CD4-positive, alpha-beta T cell treated with Interleukin-17A for 1 hour (primary cell): ENCODE results near the gene MECR.
"Not testable (repeated sequence)": the region's sequence is repeated elsewhere in the genome, so short reads cannot be mapped to it uniquely, and the experiment has no call there.

ENCODE experiments used
- DNase-seq: peaks from one replicate; pipeline ENCODE4 v3.0.0-alpha.2; 2020

Gene MECR

DNA sequence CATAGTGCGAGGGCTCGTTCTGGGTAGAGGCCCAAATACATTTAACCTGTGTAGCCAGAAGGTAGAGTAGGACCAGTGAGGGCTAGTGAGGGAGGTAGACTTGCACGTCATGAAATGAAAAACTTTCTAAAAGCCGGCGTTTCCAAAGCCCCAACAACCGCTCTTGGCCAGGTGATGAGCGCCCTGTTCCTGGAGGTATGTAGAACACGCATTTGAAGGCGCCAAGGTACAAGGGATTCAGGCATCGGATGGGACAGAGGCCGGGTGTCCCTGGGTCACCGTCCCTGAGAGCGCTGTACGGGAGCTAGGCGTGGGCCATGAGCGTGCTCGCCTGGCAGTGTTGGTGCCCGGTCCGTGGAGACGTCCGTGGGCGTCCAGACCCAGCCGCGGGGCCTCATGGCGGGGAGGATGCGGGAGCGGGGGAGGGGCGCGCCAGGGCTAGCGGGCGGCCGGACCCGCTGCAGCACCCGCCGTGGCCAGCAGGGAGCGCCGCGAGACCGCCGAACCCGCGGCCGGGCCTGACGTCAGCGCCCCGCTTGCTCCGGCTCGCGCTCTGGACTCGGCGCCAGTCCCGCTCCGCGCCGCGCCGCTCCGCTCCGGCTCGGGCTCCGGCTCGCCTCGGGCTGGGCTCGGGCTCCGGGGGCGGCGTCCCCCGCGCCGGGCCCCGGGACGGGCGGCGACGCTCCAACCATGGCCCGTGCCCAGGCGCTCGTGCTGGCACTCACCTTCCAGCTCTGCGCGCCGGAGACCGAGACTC is 5.4 kb upstream of the MECR start, which contains the start of gene PTPRU:
Gene PTPRU, plus strand, starts transcription at position 568 of the 757 bp plus-strand sequence. Its CDS starts 123 bp downstream, at position 691.
- peak; percentile 78 for DNase-seq

DNA sequence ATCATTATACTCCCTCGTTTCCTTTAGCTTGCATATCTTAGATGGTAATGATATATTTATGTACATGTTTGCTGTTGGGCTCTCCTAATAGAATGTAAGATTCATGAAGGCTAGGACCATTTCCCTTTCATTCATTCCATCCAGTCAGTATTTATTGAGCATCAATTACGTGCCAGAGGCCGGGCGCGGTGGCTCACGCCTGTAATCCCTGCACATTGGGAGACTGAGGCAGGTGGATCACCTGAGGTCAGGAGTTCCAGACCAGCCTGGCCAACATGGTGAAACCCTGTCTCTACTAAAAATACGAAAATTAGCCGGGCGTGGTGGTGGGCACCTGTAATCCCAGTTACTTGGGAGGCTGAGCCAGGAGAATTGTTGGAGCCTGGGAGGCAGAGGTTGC is 4.1 kb upstream of the MECR start:
- not testable (repeated sequence) for DNase-seq

DNA sequence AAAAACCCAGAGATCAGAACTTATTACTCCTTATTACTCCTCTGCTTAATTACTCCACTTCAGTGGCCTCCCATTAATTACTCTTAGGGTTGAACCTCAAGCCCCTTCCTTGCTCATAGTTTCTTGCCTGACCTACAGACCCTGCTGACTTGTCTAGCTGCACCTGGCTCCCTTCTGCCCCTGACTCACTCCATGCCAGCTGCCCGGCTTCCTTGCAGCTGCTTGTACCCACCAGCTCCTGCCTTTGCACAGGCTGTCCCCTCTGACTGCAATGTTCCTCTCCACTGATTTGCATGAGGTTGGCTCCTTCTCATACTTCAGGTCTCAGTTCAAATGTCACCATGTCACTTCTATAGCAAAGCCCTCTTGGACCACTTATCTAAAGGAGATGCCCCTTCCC is 3.7 kb upstream of the MECR start:
- DNase-seq = no peak

DNA sequence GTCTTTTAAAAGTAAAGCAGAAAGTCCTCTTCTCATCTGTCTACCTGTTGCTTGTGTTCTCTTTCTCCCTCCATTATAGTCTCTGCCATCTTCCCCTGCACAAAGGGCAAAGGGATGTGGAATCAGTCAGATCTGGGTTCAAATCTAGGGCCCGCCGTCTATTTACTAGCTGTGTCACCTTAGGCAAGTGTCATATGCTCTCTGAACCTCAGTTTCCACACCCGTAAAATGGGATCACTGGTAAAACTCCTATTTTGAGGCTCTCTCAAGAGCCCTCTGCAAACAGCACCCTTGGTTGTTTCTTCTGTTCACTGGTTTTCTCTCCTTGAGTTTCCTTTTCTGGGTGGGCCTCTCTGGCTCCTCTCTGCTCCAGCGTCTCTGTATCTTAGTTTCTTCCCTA is 3.0 kb upstream of the MECR start:
- DNase-seq = no peak

DNA sequence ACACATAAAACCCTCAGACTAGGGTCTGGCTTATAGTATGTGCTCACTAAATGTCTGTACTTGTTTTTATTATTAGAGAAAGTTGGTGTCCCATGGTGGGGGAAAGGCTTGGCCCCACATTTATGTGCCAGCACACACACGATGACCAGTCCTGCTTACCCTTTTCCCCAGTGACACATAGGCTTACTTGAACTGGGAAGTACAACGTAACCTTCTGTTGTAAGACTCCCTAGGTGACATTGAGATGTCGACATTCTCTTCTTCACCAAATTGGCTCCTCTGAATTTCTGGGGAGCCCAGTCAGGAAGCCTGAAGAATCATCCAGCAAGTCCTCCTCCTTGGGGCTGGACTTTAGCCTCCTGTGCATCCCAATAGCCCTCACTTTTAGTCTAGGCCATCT is 1.7 kb upstream of the MECR start:
- DNase-seq = no peak

DNA sequence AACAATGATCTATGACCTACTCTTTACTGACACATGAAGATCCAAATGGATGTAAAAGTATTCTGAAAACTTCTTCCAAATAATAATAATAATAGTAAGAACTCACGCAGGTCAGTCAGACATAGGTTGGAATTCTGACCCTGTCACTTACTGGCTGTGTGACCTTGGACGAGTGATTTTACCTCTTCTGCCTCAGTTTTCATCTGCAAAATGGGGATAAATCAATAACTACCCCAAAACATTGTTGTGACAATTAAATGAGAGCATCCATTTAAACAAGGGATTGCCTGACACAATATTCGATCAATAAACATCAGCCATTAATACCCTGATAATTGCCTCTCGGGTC is 556 bp downstream of the MECR start:
- no peak for DNase-seq

DNA sequence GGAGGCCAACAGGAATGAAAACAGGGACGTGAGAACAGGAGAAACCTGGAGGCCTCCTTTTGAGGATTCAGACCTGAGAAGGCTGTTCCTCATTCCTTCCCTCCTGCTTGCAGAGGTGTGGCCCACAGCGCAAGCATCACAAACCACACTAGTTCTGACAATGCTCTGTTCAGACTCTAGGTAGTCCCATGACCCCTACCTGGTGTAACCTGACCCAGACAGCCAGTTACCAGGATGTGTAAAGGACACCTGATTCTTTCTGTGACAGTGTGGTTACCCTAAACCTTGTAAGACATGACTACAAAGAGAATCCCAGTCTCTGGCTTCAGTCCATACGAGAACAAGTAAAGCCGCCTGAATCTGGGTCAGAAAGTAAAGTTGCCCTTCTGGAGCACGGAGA is 3.2 kb downstream of the MECR start:
- no peak for DNase-seq

DNA sequence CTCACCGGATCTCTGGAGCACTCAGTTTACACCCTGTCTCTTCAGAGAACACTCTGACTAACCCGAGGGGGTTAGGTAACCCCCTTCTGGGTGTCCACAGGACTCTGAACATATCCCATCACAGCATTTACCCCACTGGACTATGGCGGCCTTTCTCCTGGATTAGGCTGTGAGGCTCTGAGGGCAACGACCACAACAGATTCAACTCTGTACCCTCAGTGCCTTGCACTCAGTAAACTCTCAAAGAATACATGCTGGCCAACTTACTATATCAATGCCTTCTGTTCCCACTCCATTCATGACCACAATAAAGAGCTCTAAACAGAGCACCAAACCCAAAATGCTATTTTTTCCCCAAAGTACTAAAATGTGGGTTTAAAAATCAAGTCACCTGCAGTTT is 5.4 kb downstream of the MECR start:
- DNase-seq = no peak

DNA sequence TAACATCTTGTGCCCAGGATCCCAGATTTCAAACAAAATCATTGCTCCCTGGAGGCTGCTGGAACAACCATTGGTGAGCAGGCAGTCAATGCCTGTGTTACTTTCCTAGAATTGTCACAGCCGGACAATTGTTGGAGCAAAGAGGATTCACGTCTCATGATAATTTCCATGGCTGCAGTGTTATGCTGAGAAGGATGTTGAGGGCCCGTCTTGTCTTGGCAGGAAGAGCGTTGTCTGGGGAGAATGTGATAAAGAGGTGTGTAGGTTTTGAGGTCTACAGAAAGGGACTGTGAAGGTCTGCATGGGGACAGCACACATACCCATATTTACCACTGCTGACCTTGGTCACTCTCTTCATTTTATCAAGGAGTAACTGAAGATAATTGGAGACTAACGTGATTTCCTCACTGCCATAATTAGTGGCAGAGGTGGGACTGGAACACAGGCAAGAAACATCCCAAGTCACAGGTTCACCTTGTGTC is 6.3 kb downstream of the MECR start:
- DNase-seq = no peak

DNA sequence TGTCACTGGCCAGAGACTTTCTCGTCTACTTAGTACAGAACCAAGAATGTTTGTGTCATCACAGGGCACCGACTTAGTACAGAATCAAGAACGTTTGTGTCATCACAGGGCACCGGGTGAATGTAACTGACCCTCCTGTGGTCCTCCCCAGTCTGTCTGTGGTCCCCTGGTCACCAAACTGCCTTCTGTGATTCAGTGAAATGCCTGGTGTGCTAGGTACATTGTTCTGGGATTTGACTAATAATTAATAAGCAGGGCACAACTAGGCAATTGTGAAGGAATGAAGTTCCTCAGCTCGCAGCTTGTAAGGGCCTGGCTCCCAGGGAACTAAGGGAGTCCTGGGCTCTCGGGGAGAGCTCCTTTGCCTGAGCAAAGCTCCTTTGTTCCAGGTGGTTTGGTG is 7.2 kb downstream of the MECR start:
- DNase-seq = no peak

DNA sequence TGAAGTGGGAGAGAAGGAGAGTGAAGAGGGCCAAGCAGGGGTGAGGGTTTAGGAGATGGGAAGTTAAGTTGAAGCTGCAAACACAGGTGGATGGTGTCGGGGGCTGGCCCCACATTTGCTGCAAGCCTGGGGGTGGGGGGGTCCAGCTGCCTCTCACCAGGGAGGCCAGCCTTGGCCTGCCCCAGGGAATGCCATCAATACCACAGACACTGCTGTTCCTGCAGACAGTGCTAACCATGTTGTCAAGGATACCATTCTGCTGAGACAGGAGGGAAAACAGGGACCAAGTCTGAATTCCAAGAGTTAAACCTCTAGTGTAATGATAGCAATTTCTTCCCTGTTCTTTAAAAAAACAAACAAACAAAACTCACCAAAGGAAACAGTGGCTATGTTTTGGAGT is 8.0 kb downstream of the MECR start:
- no peak for DNase-seq

DNA sequence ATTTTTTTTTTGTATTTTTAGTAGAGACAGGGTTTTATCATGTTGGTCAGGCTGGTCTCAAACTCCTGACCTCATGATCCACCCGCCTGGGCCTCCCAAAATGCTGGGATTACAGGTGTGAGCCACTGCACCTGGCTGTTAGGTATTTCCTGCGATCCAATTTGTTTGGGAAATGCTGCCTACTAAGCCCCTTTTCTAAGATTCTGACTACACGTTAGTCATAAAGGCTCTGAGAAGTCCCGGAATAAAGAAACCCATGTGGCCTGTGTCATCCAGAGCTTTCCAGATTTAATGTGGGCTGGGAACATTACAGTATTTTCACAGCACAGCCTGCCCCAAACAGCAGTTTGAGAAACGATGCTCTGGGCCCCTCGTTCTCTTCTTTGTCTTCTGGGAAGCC is 8.5 kb downstream of the MECR start:
- DNase-seq = not testable (repeated sequence)

DNA sequence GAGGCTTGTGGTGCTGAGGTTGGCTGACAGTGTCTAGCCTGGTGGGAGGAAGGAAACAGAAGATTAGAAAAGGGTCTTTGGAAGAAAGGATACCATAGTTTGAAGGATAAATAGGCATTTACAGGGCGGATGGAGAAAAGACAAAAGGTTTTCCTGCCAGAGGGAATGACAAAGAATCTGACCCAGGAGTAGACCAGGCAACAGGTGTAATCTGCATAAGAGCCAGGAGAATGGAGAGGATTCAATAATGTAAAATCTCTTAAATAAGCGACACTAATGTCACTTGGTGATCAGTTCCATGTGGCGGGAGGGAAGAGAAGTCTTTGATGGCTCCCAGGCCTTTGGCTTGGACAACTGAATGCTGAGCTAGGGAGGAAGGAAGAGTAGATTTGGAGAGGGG is 9.4 kb downstream of the MECR start:
- no peak for DNase-seq

DNA sequence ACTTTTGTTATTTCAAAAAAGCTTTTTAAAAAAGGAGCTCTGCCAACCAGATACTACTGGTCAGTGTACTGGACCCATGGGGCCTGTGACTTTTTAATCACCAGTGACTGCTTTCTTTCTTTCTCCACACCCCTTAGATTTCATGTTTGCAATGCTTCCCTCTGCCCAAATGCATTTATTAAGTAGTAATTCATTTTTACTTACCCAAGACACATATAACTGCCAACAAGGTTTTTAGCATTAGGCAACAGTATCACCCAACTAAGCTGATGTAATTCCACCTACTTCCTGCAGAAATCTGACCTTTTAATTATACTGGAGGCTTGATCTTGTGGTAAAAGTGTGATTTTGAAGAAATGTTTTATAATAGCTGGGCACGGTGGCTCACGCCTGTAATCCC is 12.5 kb downstream of the MECR start:
- no peak for DNase-seq

DNA sequence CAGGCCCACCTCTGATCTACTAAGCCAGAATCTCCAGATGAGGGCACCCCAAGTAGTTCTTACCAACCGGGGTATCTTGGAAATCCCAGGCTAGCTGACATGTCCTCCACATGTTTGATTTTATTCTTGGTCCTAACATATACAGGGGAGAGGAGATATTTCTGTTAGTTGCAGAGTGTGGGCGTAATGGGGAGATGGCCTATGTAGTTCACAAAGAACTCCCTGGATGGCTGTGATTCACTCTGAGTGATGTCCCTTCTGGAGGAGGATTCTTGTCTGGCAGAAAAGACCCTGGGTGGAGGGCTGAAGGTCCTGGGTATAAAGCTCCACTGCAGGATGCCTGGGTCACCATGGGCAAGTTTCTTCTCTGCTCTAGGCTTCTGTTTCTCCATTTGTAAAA is 13.1 kb downstream of the MECR start:
- DNase-seq = no peak

DNA sequence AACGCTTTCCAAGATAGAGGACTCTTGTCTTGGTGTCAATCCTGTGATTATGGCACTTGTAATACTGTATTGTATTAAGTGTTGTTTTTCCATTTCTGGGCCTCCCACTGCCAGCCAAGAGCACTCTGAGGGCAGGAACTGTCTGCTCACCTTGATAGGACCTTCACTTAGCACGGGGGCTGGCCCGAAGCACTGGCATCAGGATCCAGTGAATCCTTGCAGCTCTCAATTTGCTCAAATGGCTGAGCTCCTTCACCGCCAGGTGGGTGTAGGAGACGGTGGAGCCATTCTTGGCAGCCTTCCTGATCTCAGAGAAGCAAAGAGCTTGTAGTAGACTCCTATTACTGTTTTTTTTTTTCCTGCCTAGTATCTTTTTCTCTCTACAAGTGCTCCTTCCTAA is 17.7 kb downstream of the MECR start:
- no peak for DNase-seq

DNA sequence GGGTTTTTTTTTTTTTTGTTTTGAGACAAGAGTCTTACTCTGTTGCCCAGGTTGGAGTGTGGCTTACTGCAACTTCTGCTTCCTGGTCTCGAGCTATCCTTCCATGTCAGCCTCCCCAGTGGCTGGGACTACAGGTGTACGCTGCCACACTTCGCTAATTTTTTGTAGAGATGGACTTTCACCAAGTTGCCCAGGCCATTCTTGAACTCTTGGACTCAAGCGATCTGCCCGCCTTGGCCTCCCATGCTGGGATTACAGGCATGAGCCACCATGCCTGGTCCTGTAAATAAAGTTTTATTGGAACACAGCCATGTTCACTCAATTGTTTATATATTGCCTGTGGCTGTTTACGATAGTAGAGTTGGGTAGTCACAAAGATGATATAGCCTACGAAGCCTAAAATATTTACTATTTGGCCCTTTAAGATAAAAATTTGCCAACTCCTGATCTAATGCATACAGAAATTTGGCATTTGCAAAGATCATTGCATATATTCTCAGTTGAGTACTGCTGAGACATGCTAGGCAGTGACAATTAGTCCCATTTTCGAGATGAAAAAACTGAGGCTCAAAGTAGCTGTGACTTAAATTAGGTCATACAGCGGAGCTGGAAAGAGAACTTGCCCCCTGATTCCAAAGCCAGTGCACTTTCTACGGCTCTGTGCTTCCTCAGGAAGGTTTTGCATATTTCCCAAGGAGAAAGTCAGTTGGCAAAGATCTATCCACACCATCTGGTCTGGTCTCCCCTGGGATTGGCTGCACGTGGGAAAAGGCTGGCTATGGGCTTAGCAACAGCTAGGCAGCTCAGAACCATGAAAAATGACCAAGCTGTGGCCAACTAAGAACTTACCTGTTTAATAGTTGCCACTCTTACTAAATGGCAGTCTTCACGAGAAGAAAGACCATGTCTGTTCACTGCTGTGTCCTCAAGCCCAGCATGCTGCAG is 19.4 kb downstream of the MECR start:
- DNase-seq = no peak

DNA sequence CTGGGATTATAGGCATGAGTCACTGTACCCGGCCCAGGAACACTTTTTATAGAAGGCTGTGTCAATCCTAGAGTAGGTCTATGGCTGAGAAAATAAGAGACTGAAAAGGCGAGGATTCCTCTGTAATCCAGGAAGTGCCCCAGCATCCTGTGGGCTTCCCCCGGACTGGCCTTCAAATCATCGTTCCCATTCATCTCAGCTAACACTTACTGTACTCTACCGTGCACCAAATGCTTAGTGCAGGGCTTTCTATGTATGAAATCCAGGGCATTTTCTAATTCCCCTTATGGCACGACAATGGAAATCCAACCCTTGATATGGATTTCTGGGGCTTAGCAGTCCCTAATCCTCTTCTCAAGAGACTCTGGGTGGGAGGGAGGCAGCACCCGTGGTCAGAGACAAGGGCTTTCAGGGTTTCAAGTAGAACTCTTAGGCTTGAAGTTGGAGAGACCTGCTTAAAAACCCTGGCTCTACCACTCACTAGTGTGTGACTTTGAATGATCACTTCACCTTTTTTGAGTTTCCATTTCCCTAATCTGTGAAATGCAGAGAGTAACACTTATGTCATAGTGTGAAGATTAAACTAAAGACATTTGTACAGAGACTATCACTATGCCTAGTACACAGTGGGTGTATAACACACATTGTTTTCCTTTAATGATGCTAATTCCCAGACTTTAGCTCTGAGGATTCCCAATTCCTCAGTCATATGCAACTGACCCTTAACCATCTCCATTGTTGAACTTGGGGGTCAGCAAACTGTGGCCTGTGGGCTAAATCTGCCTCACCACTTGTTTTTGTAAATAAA is 20.3 kb downstream of the MECR start:
- no peak for DNase-seq

DNA sequence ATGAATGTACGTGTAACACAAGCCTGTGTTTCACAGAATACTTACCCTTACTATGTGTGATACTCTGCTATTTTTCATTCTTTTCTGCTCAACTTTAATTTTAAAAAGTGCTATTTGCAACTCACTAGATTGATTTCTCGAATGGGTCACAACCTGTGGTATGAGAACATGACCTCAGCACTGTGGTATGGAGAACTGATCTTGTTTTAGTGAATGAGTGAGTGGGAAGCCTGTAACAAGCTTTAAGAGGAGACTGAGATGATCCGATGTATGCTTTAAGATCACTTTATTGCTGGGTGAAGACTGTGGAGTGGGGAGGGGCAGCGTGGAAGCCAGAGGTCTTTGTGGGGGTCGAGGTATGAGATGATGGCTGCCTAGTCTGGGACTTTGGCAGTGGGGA is 21.6 kb downstream of the MECR start:
- DNase-seq = no peak

DNA sequence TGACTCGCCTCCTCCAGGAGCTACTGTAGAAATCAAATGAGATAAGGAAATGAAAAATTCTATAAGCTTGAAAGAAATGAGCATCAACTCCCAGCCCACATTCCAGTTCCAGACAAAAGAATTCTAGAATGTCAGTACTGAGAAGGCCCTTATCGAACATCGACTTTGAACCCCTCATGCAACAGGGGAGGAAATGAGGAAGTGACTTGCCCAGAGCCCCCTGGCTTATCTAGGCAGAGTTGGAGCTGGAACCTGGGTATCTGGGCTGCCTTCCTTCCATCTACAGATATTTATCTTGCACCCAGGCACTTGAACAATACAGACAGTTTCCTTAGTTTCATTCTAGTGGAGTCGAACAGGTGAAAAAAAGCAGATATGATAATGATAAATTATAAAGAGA is 22.3 kb downstream of the MECR start:
- no peak for DNase-seq

DNA sequence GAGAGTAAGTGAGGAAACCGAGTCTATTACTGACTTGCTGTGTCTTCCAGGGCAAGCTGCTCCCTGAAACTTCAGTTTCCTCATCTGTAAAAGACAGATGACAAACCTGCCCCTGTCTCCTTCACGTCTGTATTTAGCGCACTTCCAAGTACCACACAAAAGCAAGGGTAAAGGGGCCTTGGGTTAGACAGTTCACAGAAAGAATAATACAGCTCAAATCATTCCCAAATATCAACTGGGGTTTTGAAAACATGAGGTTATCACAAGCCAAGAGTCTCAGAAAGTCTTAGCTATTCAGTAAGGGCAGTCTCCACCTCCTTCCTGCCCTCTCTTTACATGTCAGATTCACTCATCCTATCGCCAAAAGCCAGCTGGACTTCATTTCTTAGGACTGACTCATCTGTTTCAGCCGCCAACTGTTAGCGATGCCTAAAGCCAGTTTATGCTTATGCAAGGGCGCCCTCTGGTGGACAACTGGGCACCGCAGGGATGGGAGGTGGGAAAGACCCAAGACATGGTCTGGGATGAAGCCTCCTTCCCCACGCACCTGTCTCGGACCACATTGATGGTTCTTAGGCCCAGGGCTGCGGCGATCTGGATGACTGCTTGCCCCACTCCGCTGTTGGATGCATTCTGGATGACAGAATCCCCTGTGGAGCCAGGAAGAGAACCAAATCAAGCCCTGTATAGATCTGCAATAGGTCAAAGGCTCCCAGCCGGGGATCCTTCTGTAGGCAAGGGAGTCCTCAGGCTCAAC is 28.0 kb downstream of the MECR start:
- peak; percentile 87 for DNase-seq

DNA sequence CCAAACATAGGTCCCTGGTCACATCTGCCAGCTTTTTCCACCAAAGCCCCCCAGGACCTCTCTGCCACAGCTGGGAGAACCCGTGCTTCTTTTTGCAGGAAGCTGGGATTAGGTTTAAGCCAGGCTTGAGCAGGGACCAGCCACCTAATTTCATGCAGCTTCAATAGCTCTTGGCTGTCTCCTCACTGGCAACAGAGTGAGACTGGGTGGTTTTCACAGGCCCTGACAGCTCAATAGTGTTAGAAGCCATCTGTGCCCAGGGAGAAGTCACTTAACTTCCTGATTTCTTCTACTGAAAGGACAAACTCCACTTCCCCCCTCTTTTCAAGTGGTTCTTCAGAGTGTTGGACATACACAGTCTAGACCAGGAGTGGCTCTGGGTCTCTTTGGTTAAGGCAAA is 28.7 kb downstream of the MECR start:
- no peak for DNase-seq
